Mucosa of descending colon (tissue), 3 donors: Measurements from ENCODE around the gene PRKG1. TPM values are rescaled to one million over a fixed set of nuclear protein-coding genes. Genes with fewer than 3 reads are reported as not detected.

Source experiments
- ATAC-seq: fragments of 200-7000 bp; cut with Tn5 transposase; one replicate; pipeline ENCODE4 v1.9.1; 2020; ENCODE audit warnings: mild to moderate bottlenecking, moderate library complexity
- DNase-seq, 3 donors: peaks; one replicate each; pipeline ENCODE4 v3.0.0-alpha.2; 2020
- H3K36me3 ChIP-seq: fragments of 200-600 bp; one replicate; pipeline ENCODE4 v1.8.0; 2021; ENCODE audit warnings: low read depth, mild to moderate bottlenecking
- H3K4me1 ChIP-seq: fragments of 200-600 bp; one replicate; pipeline ENCODE4 v1.8.0; 2021; ENCODE audit warnings: low read depth, mild to moderate bottlenecking
- H3K4me3 ChIP-seq: fragments of 200-600 bp; one replicate; pipeline ENCODE4 v1.8.0; 2021; ENCODE audit warnings: mild to moderate bottlenecking
- H3K9me3 ChIP-seq: fragments of 200-600 bp; one replicate; pipeline ENCODE4 v1.8.0; 2021; ENCODE audit warnings: mild to moderate bottlenecking
- intact Hi-C, 2 donors: fragments of 100-400 bp; cut with DNase I in 1 of 2; cut with micrococcal nuclease in 1 of 2; formaldehyde crosslinking; loops; one replicate each; pipeline versions ENCODE4 v1.11.0 to v1.11.1; 2022; cut with DNase I, micrococcal nuclease
- total RNA-seq, 3 donors: library from RNA; stranded (reverse); fragmentation: NEBNext Ultra II Directional in 2 of 3; extraction: Animal tissue kit (Norgen Biotek cat#: 25700) in 2 of 3; gene quantifications; one replicate each; pipeline versions ENCODE4 v1.2.1 to v1.2.4, GENCODE V29; 2021 to 2023
- TF ChIP-seq, protein P1 (sequence below): fragments of 200-600 bp; IDR thresholded peaks from one replicate; pipeline ENCODE4 v1.8.0; 2022; ENCODE audit warnings: antibody characterized with exemption, mild to moderate bottlenecking
- donor health status: DM: no; HTN: no; CAD: no; lungs with moderate emphysema.
- donor health status: DM: no; HTN: no; CAD: no.
- donor health status: DM: no; HTN: yes; CAD: no.

Gene PRKG1
- total RNA-seq, 3 donors from 2014 or later, result 17.1 to 55.6 (median 21.1) TPM

DNA sequence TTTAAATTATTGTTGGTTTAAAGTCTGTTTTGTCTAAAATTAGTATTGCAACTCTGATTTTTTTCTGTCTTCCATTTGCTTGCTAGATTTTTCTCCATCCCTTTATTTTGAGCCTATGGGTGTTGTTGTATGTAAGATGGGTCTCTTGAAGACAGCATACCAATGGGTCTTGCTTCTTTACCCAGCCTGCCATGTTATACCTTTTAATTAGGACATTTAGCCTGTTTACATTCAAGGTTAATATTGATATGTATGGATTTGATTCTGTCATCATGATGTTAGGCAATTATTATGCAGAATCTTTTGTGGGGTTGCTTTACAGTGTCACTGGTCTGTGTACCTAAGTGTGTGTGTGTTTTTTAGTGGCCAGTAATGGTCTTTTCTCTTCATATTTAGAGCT lies 906.5 kb downstream of the PRKG1 start:
- intact Hi-C loops, result no loop called here
- Histone ChIP-seq H3K9me3 (no peaks in the 10 kb centered on the region), H3K4me1 (no peaks in the 10 kb centered on the region), H3K4me3 (no peak overlapping the region), H3K36me3 (no peaks in the 10 kb centered on the region)
- no peak for ATAC-seq
- no peak for DNase-seq
- TF ChIP-seq, protein P1, sequence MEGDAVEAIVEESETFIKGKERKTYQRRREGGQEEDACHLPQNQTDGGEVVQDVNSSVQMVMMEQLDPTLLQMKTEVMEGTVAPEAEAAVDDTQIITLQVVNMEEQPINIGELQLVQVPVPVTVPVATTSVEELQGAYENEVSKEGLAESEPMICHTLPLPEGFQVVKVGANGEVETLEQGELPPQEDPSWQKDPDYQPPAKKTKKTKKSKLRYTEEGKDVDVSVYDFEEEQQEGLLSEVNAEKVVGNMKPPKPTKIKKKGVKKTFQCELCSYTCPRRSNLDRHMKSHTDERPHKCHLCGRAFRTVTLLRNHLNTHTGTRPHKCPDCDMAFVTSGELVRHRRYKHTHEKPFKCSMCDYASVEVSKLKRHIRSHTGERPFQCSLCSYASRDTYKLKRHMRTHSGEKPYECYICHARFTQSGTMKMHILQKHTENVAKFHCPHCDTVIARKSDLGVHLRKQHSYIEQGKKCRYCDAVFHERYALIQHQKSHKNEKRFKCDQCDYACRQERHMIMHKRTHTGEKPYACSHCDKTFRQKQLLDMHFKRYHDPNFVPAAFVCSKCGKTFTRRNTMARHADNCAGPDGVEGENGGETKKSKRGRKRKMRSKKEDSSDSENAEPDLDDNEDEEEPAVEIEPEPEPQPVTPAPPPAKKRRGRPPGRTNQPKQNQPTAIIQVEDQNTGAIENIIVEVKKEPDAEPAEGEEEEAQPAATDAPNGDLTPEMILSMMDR, result no peak

DNA sequence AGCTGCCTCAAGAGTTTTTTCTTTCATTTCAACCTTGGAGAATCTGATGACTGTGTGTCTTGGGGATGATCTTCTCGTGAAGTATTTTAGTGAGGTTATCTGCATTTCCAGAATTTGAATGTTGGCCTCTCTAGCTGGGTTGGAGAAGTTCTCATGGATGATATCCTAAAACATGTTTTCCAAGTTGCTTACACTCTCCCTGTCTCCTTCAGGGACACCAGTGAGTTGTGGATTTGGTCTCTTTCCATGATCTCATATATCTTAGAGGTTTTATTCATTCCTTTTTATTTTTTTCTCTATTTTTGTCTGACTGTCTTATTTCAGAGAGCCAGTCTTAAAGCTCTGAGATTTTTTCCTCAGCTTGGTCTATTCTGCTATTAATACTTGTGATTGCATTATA lies 907.4 kb downstream of the PRKG1 start:
- Histone ChIP-seq H3K36me3 (no peaks in the 10 kb centered on the region), H3K9me3 (no peaks in the 10 kb centered on the region), H3K4me1 (no peaks in the 10 kb centered on the region), H3K4me3 (no peak overlapping the region)
- ATAC-seq, result no peak
- DNase-seq, result no peak
- intact Hi-C loops, result no loop called here
- TF ChIP-seq, protein P1, result no peak

DNA sequence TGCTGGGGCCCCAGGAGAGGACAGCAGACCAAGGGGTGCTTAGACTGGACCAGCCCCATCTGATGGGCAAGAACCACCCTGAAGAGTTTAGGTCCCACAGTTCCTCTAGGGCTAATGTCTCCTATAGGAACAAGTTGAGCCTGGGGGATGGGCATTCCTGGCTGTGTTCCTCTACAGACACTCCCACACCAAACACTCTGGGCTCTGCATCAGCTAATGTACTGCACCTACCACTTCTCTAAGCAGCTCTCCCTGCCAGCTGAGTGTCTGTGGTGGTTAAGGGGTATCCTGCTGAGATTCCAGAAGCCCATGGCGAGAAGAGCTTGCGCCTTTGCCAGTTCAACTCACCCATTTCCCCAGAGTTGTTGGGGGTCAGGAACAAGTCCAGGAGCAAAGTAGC lies 909.2 kb downstream of the PRKG1 start:
- no peak for ATAC-seq
- no peaks in the 10 kb centered on the region for H3K9me3 ChIP-seq
- intact Hi-C loops, result no loop called here
- H3K4me1 ChIP-seq, result no peaks in the 10 kb centered on the region
- DNase-seq, result no peak
- TF ChIP-seq, protein P1, result no peak
- no peak overlapping the region for H3K4me3 ChIP-seq
- H3K36me3 ChIP-seq, result no peaks in the 10 kb centered on the region

DNA sequence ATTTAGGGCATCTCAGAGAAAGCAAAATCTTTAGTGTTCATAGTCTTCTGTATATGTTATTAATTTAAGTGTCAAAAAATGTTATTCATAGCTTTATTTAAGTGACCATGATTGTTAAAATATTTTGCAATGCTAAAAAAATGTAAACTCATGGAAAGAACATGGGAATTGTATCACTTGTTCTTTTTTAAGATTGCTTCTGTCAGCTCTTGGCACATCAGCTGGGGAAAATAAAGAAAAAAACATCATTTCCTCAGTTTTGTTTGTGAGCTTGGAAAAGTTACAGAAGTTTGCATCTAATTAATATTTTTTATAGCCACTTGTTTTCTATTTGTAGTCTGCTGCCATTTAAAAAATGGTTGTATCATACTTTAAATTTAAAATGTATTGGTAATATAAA lies 911.0 kb downstream of the PRKG1 start:
- ATAC-seq (no peak), DNase-seq (no peak)
- H3K4me3 ChIP-seq, result no peak overlapping the region
- TF ChIP-seq, protein P1, result no peak
- H3K4me1 ChIP-seq, result no peaks in the 10 kb centered on the region
- no peaks in the 10 kb centered on the region for H3K36me3 ChIP-seq
- intact Hi-C loops, result no loop called here
- no peaks in the 10 kb centered on the region for H3K9me3 ChIP-seq

DNA sequence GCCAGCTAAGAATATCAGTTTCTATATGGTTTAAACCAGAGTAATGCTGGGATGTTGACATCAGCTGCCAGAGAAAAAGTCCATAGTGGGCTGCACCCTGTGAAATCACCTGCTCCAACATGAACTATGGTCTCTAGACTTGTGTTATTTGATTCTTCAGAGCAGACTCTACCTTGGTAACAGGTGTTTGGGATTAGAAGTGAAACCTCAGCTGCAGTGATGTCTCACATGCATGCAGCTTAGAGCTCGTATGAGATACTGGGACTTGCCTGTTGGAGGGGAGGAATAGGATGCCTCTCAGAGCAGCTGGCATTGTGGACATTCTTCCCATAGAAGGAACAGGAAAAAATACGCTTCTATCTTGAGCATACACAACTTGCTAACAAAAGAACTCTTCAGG lies 912.2 kb downstream of the PRKG1 start:
- Histone ChIP-seq H3K4me3 (no peak overlapping the region), H3K9me3 (no peaks in the 10 kb centered on the region), H3K4me1 (no peaks in the 10 kb centered on the region), H3K36me3 (no peaks in the 10 kb centered on the region)
- DNase-seq (no peak), ATAC-seq (peak; percentile 14)
- TF ChIP-seq, protein P1, result no peak
- intact Hi-C loops, result no loop called here

DNA sequence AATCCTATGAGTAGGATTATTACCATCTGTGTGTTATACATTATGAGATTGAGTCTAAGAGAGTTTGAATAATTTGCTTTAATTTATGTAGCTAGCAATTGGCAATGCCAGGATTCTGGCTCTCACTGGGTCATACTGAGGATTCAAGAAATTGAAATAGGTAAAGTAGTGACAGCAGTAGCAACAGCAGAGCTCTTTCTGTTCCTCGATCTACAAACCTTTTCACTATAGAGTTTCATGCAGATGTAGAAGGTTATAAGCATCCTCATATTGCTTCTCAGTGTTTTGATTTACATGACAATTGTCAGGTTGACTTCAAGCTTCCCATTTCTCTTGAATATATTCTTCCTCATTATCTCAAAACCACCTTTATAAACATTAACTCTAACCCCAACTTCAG lies 919.2 kb downstream of the PRKG1 start:
- Histone ChIP-seq H3K9me3 (no peaks in the 10 kb centered on the region), H3K4me3 (no peak overlapping the region), H3K36me3 (no peaks in the 10 kb centered on the region), H3K4me1 (no peaks in the 10 kb centered on the region)
- intact Hi-C loops, result no loop called here
- DNase-seq (no peak), ATAC-seq (no peak)
- TF ChIP-seq, protein P1, result no peak
